ENCODE data around the gene CEP192. TPM values are rescaled to one million over a fixed set of nuclear protein-coding genes. Genes with fewer than 3 reads are reported as not detected.

Gene CEP192
- total RNA-seq, result 10 to 100 TPM; 42.6 to 46.1 TPM

- Mint-ChIP-seq H3K4me3 (peak within 1 kb of the TSS; percentile 98), H3K27me3 (no peaks in the 10 kb centered on the region), H3K4me1 (peaks cover 23% of the 10 kb centered on the region), H3K9me3 (no peaks in the 10 kb centered on the region), H3K27ac (peak within 1 kb of the TSS; percentile 95), H3K36me3 (ENCODE audit: low read depth) (peaks cover 30% of the 10 kb centered on the region)
- DNase-seq, result peak; percentile 99
- ChIA-PET POLR2A (interaction anchor here (0.7 to 5.7 kb wide), 46 partner anchors 8 to 624 kb away, joined by 3 to 68 read pairs (median 4); partner anchors contain the start of genes CEP76, PSMG2, PTPN2 and SEH1L), CTCF (interaction anchor here (1.0 to 1.8 kb wide), 4 partner anchors 9 to 107 kb away, joined by 3 to 13 read pairs (median 5); partner anchors contain the start of genes PTPN2 and SEH1L)
These were observed at the start of gene CEP192 for GRCh38 chr18:12990967-12991820. Gene CEP192, plus strand, starts transcription at chr18:12991362. Its CDS starts 8,063 bp downstream, at chr18:12999425.

GRCh38 chr18:12943215-12943614, 47.9 kb upstream of the CEP192 start:
- H3K9me3 Mint-ChIP-seq, result no peaks in the 10 kb centered on the region
- H3K4me3 Mint-ChIP-seq, result no peak overlapping the region
- no peaks in the 10 kb centered on the region for H3K36me3 Mint-ChIP-seq (ENCODE audit: low read depth)
- ChIA-PET CTCF (interaction anchor here (0.9 to 3.4 kb wide), 4 partner anchors 8 to 216 kb away, joined by 3 to 24 read pairs (median 6); no protein-coding TSS in a partner anchor), POLR2A (interaction anchor here (1.2 to 1.5 kb wide), 3 partner anchors 104 to 240 kb away, joined by 3 to 5 read pairs (median 3); partner anchors contain the start of genes CEP76 and PSMG2)
- H3K27ac Mint-ChIP-seq, result no peak overlapping the region
- no peaks in the 10 kb centered on the region for H3K27me3 Mint-ChIP-seq
- peaks cover 18% of the 10 kb centered on the region for H3K4me1 Mint-ChIP-seq
- no peak for DNase-seq

GRCh38 chr18:12944709-12945108, 46.5 kb upstream of the CEP192 start:
- no peak for DNase-seq
- Mint-ChIP-seq H3K4me3 (no peak overlapping the region), H3K27me3 (no peaks in the 10 kb centered on the region), H3K27ac (no peak overlapping the region), H3K36me3 (ENCODE audit: low read depth) (peaks cover 2% of the 10 kb centered on the region), H3K4me1 (peaks cover 26% of the 10 kb centered on the region), H3K9me3 (no peaks in the 10 kb centered on the region)
- ChIA-PET CTCF (interaction anchor here (1.7 to 3.4 kb wide), 3 partner anchors 10 to 218 kb away, joined by 6 to 24 read pairs (median 9); no protein-coding TSS in a partner anchor), POLR2A (interaction anchor here (0.6 to 6.0 kb wide), 5 partner anchors 41 to 242 kb away, joined by 3 to 68 read pairs (median 3); partner anchors contain the start of genes CEP192, CEP76 and PSMG2)

GRCh38 chr18:12946549-12947284, 44.4 kb upstream of the CEP192 start:
- CTCF ChIA-PET, result no interaction called here
- H3K4me1 Mint-ChIP-seq, result peaks cover 42% of the 10 kb centered on the region
- H3K4me3 Mint-ChIP-seq, result peak overlapping the region; percentile 96
- H3K27ac Mint-ChIP-seq, result peak overlapping the region; percentile 98
- H3K9me3 Mint-ChIP-seq, result no peaks in the 10 kb centered on the region
- peaks cover 16% of the 10 kb centered on the region for H3K36me3 Mint-ChIP-seq (ENCODE audit: low read depth)
- POLR2A ChIA-PET, result interaction anchor here (1.3 to 6.0 kb wide), 2 partner anchors 44 to 66 kb away, joined by 3 to 68 read pairs; partner anchors contain the start of gene CEP192
- no peak for DNase-seq
- H3K27me3 Mint-ChIP-seq, result no peaks in the 10 kb centered on the region

GRCh38 chr18:12947285-12948049, 43.7 kb upstream of the CEP192 start, which contains the start of gene SEH1L:
Gene SEH1L, plus strand, starts transcription at chr18:12948011. Its CDS starts 111 bp downstream, at chr18:12948122.
- H3K27me3 Mint-ChIP-seq, result no peaks in the 10 kb centered on the region
- peak; percentile 99 for DNase-seq
- POLR2A ChIA-PET, result interaction anchor here (0.9 to 6.0 kb wide), 13 partner anchors 15 to 245 kb away, joined by 3 to 68 read pairs (median 5); partner anchors contain the start of genes CEP192, CEP76, PSMG2 and PTPN2
- H3K4me1 Mint-ChIP-seq, result peaks cover 42% of the 10 kb centered on the region
- H3K27ac Mint-ChIP-seq, result peak within 1 kb of the TSS; percentile 98
- CTCF ChIA-PET, result interaction anchor here (1.0 to 1.2 kb wide), 2 partner anchors 43 to 570 kb away, joined by 3 to 5 read pairs; partner anchors contain the start of genes AFG3L2 and CEP192
- H3K4me3 Mint-ChIP-seq, result peak within 1 kb of the TSS; percentile 96
- peaks cover 19% of the 10 kb centered on the region for H3K36me3 Mint-ChIP-seq (ENCODE audit: low read depth)
- H3K9me3 Mint-ChIP-seq, result no peaks in the 10 kb centered on the region

- Mint-ChIP-seq H3K9me3 (no peaks in the 10 kb centered on the region), H3K4me3 (peak overlapping the region; percentile 96), H3K27me3 (no peaks in the 10 kb centered on the region), H3K27ac (peak overlapping the region; percentile 98), H3K4me1 (peaks cover 45% of the 10 kb centered on the region), H3K36me3 (ENCODE audit: low read depth) (peaks cover 26% of the 10 kb centered on the region)
- ChIA-PET POLR2A (interaction anchor here (0.6 to 6.0 kb wide), 20 partner anchors 9 to 571 kb away, joined by 3 to 68 read pairs (median 4); partner anchors contain the start of genes AFG3L2, CEP192, CEP76 and PSMG2), CTCF (interaction anchor here (0.7 to 1.2 kb wide), 5 partner anchors 43 to 571 kb away, joined by 3 to 7 read pairs (median 3); partner anchors contain the start of genes AFG3L2, CEP192 and CEP76)
- DNase-seq, result peak; percentile 98
These were observed 42.9 kb upstream of the CEP192 start for GRCh38 chr18:12948050-12948804.

- CTCF ChIA-PET, result interaction anchor here (0.7 kb wide), 1 partner anchor 163 kb away, joined by 5 read pairs; no protein-coding TSS in a partner anchor
- peaks cover 43% of the 10 kb centered on the region for H3K36me3 Mint-ChIP-seq (ENCODE audit: low read depth)
- no peak overlapping the region for H3K27ac Mint-ChIP-seq
These were observed 32.7 kb upstream of the CEP192 start for GRCh38 chr18:12958478-12958877.

GRCh38 chr18:12960395-12960794, 30.8 kb upstream of the CEP192 start:
- no peaks in the 10 kb centered on the region for H3K27me3 Mint-ChIP-seq
- peaks cover 47% of the 10 kb centered on the region for H3K36me3 Mint-ChIP-seq (ENCODE audit: low read depth)
- H3K27ac Mint-ChIP-seq, result no peak overlapping the region
- H3K4me3 Mint-ChIP-seq, result no peak overlapping the region
- H3K9me3 Mint-ChIP-seq, result no peaks in the 10 kb centered on the region
- no peak for DNase-seq
- H3K4me1 Mint-ChIP-seq, result peaks cover 2% of the 10 kb centered on the region
- ChIA-PET CTCF (no interaction called here), POLR2A (no interaction called here)

More at GRCh38 chr18:12958478-12958877, 32.7 kb upstream of the CEP192 start:
- Mint-ChIP-seq H3K4me1 (peaks cover 2% of the 10 kb centered on the region), H3K4me3 (no peak overlapping the region), H3K9me3 (no peaks in the 10 kb centered on the region), H3K27me3 (no peaks in the 10 kb centered on the region)
- DNase-seq, result no peak
- POLR2A ChIA-PET, result no interaction called here

- H3K27ac Mint-ChIP-seq, result no peak overlapping the region
- no peak overlapping the region for H3K4me3 Mint-ChIP-seq
- peaks cover 49% of the 10 kb centered on the region for H3K36me3 Mint-ChIP-seq (ENCODE audit: low read depth)
- DNase-seq, result no peak
- POLR2A ChIA-PET, result interaction anchor here (2.8 kb wide), 1 partner anchor 12 kb away, joined by 9 read pairs; the partner anchor contains the start of gene SEH1L
- CTCF ChIA-PET, result no interaction called here
- H3K4me1 Mint-ChIP-seq, result peaks cover 2% of the 10 kb centered on the region
- H3K9me3 Mint-ChIP-seq, result no peaks in the 10 kb centered on the region
- no peaks in the 10 kb centered on the region for H3K27me3 Mint-ChIP-seq
These were observed 30.2 kb upstream of the CEP192 start for GRCh38 chr18:12960853-12961397.

- peaks cover 6% of the 10 kb centered on the region for H3K4me1 Mint-ChIP-seq
- DNase-seq, result no peak
- peaks cover 51% of the 10 kb centered on the region for H3K36me3 Mint-ChIP-seq (ENCODE audit: low read depth)
- H3K9me3 Mint-ChIP-seq, result no peaks in the 10 kb centered on the region
- ChIA-PET CTCF (interaction anchor here (0.5 kb wide), 1 partner anchor 90 kb away, joined by 3 read pairs; no protein-coding TSS in a partner anchor), POLR2A (interaction anchor here (2.8 kb wide), 1 partner anchor 14 kb away, joined by 9 read pairs; the partner anchor contains the start of gene SEH1L)
- no peak overlapping the region for H3K27ac Mint-ChIP-seq
- H3K27me3 Mint-ChIP-seq, result no peaks in the 10 kb centered on the region
- no peak overlapping the region for H3K4me3 Mint-ChIP-seq
These were observed 28.1 kb upstream of the CEP192 start for GRCh38 chr18:12963069-12963468.

GRCh38 chr18:12968115-12968514, 23.0 kb upstream of the CEP192 start:
- POLR2A ChIA-PET, result no interaction called here
- Mint-ChIP-seq H3K27me3 (no peaks in the 10 kb centered on the region), H3K36me3 (ENCODE audit: low read depth) (peaks cover 55% of the 10 kb centered on the region), H3K4me3 (no peak overlapping the region), H3K4me1 (peaks cover 21% of the 10 kb centered on the region), H3K27ac (no peak overlapping the region), H3K9me3 (no peaks in the 10 kb centered on the region)
- DNase-seq, result no peak
- CTCF ChIA-PET, result no interaction called here

All from activated CD4-positive, alpha-beta memory T cell treated with anti-CD3 and anti-CD28 coated beads, Interleukin-2, amount 10 ng/mL, durations not matched to agents 7 days and 5 days (primary cell).